HepG2 (cell line): ENCODE data around the gene BRD3. TPM values are rescaled to one million over a fixed set of nuclear protein-coding genes. Genes with fewer than 3 reads are reported as not detected.

ENCODE experiments used
- ATAC-seq: fragments of 200-7000 bp; cut with Tn5 transposase; 3 replicates; pipeline ENCODE4 v1.9.1; 2020; ENCODE audit warnings: mild to moderate bottlenecking, moderate library complexity
- BruUV-seq: library from RNA; stranded (reverse); fragments of 400-500 nt; replicated peaks from 2 replicates; lab custom pipeline; 2021; lab: Mats Ljungman, UMichigan
- CTCF ChIA-PET: fragments of 300-600 bp; formaldehyde crosslinking; extraction: SDS; loops from one replicate; lab custom pipeline; 2021; ENCODE audit warnings: low total read pairs, inconsistent platforms, low intra/inter-chr PET ratio; lab: Yijun Ruan, JAX
- POLR2A ChIA-PET: fragments of 350-600 bp; sonication (Branson Sonifier 250); formaldehyde crosslinking; loops from one replicate; lab custom pipeline; 2020; ENCODE audit warnings: antibody characterized with exemption, inconsistent platforms; lab: Yijun Ruan, JAX
- DNase-seq: peaks from one replicate; pipeline ENCODE4 v3.0.0-alpha.2; 2015; ENCODE audit warnings: low spot score
- FAIRE-seq: peaks from 3 replicates; lab custom pipeline; 2011; peaks lifted over from hg19 to GRCh38; lab: Jason Lieb, UNC
- H2AFZ ChIP-seq: one replicate; pipeline ENCODE4 v1.6.1; 2011; ENCODE audit warnings: low read length, inconsistent platforms
- H3K27ac ChIP-seq: fragments of 300-600 bp; 3 replicates; pipeline ENCODE4 v1.8.0; 2011; ENCODE audit warnings: mixed run types, mild to moderate bottlenecking, mixed read lengths, low read length, inconsistent platforms; ENCODE audit not compliant: insufficient read depth; ENCODE audit errors: extremely low read length
- H3K27me3 ChIP-seq, 2 experiments: fragments of 200-600 bp in 1 of 2; 2 replicates in 1 of 2; 3 replicates in 1 of 2; pipeline versions ENCODE4 v1.6.0 to v1.8.0; 2011; ENCODE audit warnings: low read length in 2 of 2, mild to moderate bottlenecking in 2 of 2, moderate library complexity in 2 of 2, inconsistent platforms in 1 of 2; ENCODE audit not compliant: insufficient read depth in 2 of 2, control insufficient read depth in 1 of 2
- H3K36me3 ChIP-seq, 2 experiments: fragments of 200-600 bp in 1 of 2; replicated peaks in 1 of 2; 2 replicates in 1 of 2; 3 replicates in 1 of 2; pipeline versions ENCODE4 v1.5.1 to v1.8.0; 2011; ENCODE audit warnings: low read length in 2 of 2, inconsistent platforms in 1 of 2; ENCODE audit not compliant: insufficient read depth in 2 of 2, control insufficient read depth in 1 of 2
- H3K4me1 ChIP-seq: 2 replicates; pipeline ENCODE4 v1.5.1; 2012; ENCODE audit warnings: low read length, inconsistent platforms; ENCODE audit not compliant: insufficient read depth
- H3K4me2 ChIP-seq: 2 replicates; pipeline ENCODE4 v1.6.0; 2011; ENCODE audit warnings: low read depth, low read length, inconsistent platforms
- H3K4me3 ChIP-seq, 3 experiments: fragments of 200-600 bp in 1 of 3; sonication (generic), shearing (Covaris generic) in 1 of 3; replicated peaks in 1 of 3; 2 replicates each; pipeline ENCODE4 v1.5.1; 2011 to 2016; ENCODE audit warnings: low read length in 3 of 3, inconsistent platforms in 2 of 3, low read depth in 2 of 3, mild to moderate bottlenecking in 2 of 3, control low read depth in 1 of 3, mixed read lengths in 1 of 3; ENCODE audit not compliant: insufficient read depth in 1 of 3
- H3K79me2 ChIP-seq: one replicate; pipeline ENCODE4 v1.6.1; 2011; ENCODE audit warnings: low read length, inconsistent platforms; ENCODE audit not compliant: insufficient read depth
- H3K9ac ChIP-seq: 2 replicates; pipeline ENCODE4 v1.6.0; 2011; ENCODE audit warnings: mild to moderate bottlenecking, low read depth, low read length, inconsistent platforms; ENCODE audit not compliant: insufficient read depth
- H3K9me3 ChIP-seq: 2 replicates; pipeline ENCODE4 v1.5.1; 2012; ENCODE audit warnings: mild to moderate bottlenecking, low read length
- H4K20me1 ChIP-seq: 2 replicates; pipeline ENCODE4 v1.6.0; 2011; ENCODE audit warnings: inconsistent platforms, mild to moderate bottlenecking, low read length, moderate library complexity; ENCODE audit not compliant: insufficient read depth
- ZFP90 ChIP-seq: sonication (generic); formaldehyde crosslinking; IDR thresholded peaks from 2 replicates; pipeline ENCODE4 v1.8.0; 2022; ENCODE audit warnings: missing genetic modification reagents, mild to moderate bottlenecking, inconsistent platforms, borderline replicate concordance
- ZKSCAN8 ChIP-seq: IDR thresholded peaks from 2 replicates; pipeline ENCODE4 v1.6.1; 2016; ENCODE audit warnings: borderline replicate concordance, missing genetic modification reagents, missing compliant biosample characterization
- ZNF142 ChIP-seq: sonication (generic); formaldehyde crosslinking; IDR thresholded peaks from 2 replicates; pipeline ENCODE4 v1.4.0; 2020; ENCODE audit warnings: missing genetic modification reagents
- WGBS: methylation state at CpG from one replicate; pipeline ENCODE4 v1.1.6; 2017; ENCODE audit warnings: low lambda C conversion rate; 5-methylcytosine and 5-hydroxymethylcytosine counted together
- in situ Hi-C: cut with HindIII; loops from 2 replicates; pipeline ENCODE4 v1.10.0; 2017; ENCODE audit warnings: low pct_unique_long_range_greater_than_20kb; ENCODE audit not compliant: extremely low pct_ligation_motif_present
- intact Hi-C: fragments of 100-400 bp; cut with micrococcal nuclease; formaldehyde crosslinking; loops from one replicate; pipeline ENCODE4 v1.10.0; 2022; ENCODE audit not compliant: unreplicated experiment
- polyA plus RNA-seq, 8 experiments: library from polyadenylated mRNA; depleted of rRNA in 3 of 8; stranded (reverse) in 7 of 8; unstranded in 1 of 8; fragments of >200 nt; fragmentation: Illumina TruSeq in 4 of 8; extraction: Trizol in 4 of 8; gene quantifications; 2 replicates each; pipeline versions ENCODE4 v1.2.1 to v1.2.3, GENCODE V29; 2011 to 2016; ENCODE audit warnings: low read depth in 4 of 8, missing spikeins in 1 of 8, mixed read lengths in 1 of 8; ENCODE audit not compliant: insufficient read depth in 1 of 8
- total RNA-seq, 5 experiments: library from RNA; depleted of rRNA; stranded (reverse); fragments of >200 nt; fragmentation: Illumina TruSeq; extraction: Trizol; gene quantifications; 2 replicates each; pipeline ENCODE4 v1.2.3, GENCODE V29; 2016; ENCODE audit warnings: low read depth in 1 of 5

The BRD3 gene
- total and polyA plus RNA-seq, 2 of the 13 experiments (the other 11 are each of a cell fraction or from before 2014, with no cell fraction given), result 5.9 to 12.9 TPM

- H3K9ac ChIP-seq, result no peak overlapping the region
- H3K4me1 ChIP-seq, result peaks cover 49% of the 10 kb centered on the region
- no peak for ATAC-seq
- peaks cover 4 to 16% of the 10 kb centered on the region in 2 experiments; a peak in 4 of 5 replicates for H3K36me3 ChIP-seq
- intact Hi-C loops, result no loop called here
- no peak overlapping the region for H3K27ac ChIP-seq
- WGBS, result 85% methylated on average over 13 of the region's 16 CpGs
- H3K4me3 ChIP-seq, result no peak overlapping the region
- no TSS peak for BruUV-seq
- H4K20me1 ChIP-seq, result peaks cover 47% of the 10 kb centered on the region
- peaks cover 84% of the 10 kb centered on the region for H3K79me2 ChIP-seq
- ChIA-PET POLR2A (interaction anchor here (1.0 to 4.4 kb wide), 2 partner anchors 8 to 102 kb away, joined by 3 to 24 read pairs; no protein-coding TSS in a partner anchor), CTCF (no interaction called here)
- H3K4me2 ChIP-seq, result no peak overlapping the region
- H3K27me3 ChIP-seq, result no peaks in the 10 kb centered on the region
- H2AFZ ChIP-seq, result no peak overlapping the region
- TF ChIP-seq ZNF142 (CRISPR knock-in tag) (no peak), ZFP90 (CRISPR knock-in tag) (no peak), ZKSCAN8 (CRISPR knock-in tag) (peak; percentile 80; the same call in 1 of the 2 replicates)
- TF ChIP-seq, all 625 proteins: peak for 1
- no peaks in the 10 kb centered on the region for H3K9me3 ChIP-seq
- in situ Hi-C loops, result no loop called here
- DNase-seq, result no peak
- FAIRE-seq, result no peak
These were observed 79.7 kb downstream of the BRD3 start for GRCh38 chr9:133987946-133988665.
